Progenitor cell of endocrine pancreas (in vitro differentiated cells): ENCODE results near the gene CDC14A. TPM values are rescaled to one million over a fixed set of nuclear protein-coding genes. Genes with fewer than 3 reads are reported as not detected.
"Not testable (repeated sequence)": the region's sequence is repeated elsewhere in the genome, so short reads cannot be mapped to it uniquely, and the experiment has no call there.

ENCODE experiments used
- DNase-seq: peaks from one replicate; pipeline ENCODE4 v3.0.0; 2021; ENCODE audit warnings: low spot score; ENCODE audit not compliant: unreplicated experiment
- H3K27ac Mint-ChIP-seq: 2 replicates; pipeline ENCODE4 v1.8.0; 2021; ENCODE audit warnings: mild to moderate bottlenecking, moderate library complexity, mixed read lengths
- H3K27me3 Mint-ChIP-seq: 2 replicates; pipeline ENCODE4 v1.8.0; 2021; ENCODE audit warnings: mixed read lengths
- H3K36me3 Mint-ChIP-seq: 2 replicates; pipeline ENCODE4 v1.8.0; 2022; ENCODE audit warnings: mixed read lengths; ENCODE audit not compliant: insufficient read depth
- H3K4me1 Mint-ChIP-seq: 2 replicates; pipeline ENCODE4 v1.8.0; 2021; ENCODE audit warnings: low read depth, mixed read lengths
- H3K4me3 Mint-ChIP-seq: 2 replicates; pipeline ENCODE4 v1.8.0; 2021; ENCODE audit warnings: low read depth, mild to moderate bottlenecking, moderate library complexity, mixed read lengths
- H3K9me3 Mint-ChIP-seq: 2 replicates; pipeline ENCODE4 v1.8.0; 2021; ENCODE audit warnings: low read depth, mixed read lengths
- CTCF ChIP-seq: fragments of 200-600 bp; sonication (generic); IDR thresholded peaks from one replicate; pipeline ENCODE4 v1.5.0; 2021; ENCODE audit warnings: antibody characterized with exemption, mild to moderate bottlenecking; ENCODE audit not compliant: unreplicated experiment
- total RNA-seq: library from RNA; stranded (reverse); gene quantifications from 2 replicates; pipeline ENCODE4 v1.2.1, GENCODE V29; 2021

The CDC14A gene
- total RNA-seq, 1 donor from 2014 or later: 23.3 TPM

- no peak overlapping the region for H3K4me3 Mint-ChIP-seq
- TF ChIP-seq CTCF: no peak
- DNase-seq: no peak
- no peak overlapping the region for H3K27ac Mint-ChIP-seq
- peaks cover 17% of the 10 kb centered on the region for H3K4me1 Mint-ChIP-seq
- H3K27me3 Mint-ChIP-seq: no peaks in the 10 kb centered on the region
- peaks cover 9% of the 10 kb centered on the region for H3K9me3 Mint-ChIP-seq
- peaks cover 24% of the 10 kb centered on the region for H3K36me3 Mint-ChIP-seq
Observed at GRCh38 chr1:100404821-100405220, 52.5 kb downstream of the CDC14A start.

GRCh38 chr1:100405902-100406301 is 53.6 kb downstream of the CDC14A start:
- not testable (repeated sequence) for H3K27ac Mint-ChIP-seq, H3K9me3 Mint-ChIP-seq, H3K4me3 Mint-ChIP-seq, H3K27me3 Mint-ChIP-seq, DNase-seq
- H3K4me1 Mint-ChIP-seq: peaks cover 12% of the 10 kb centered on the region
- peaks cover 24% of the 10 kb centered on the region for H3K36me3 Mint-ChIP-seq

GRCh38 chr1:100407390-100407789 is 55.1 kb downstream of the CDC14A start:
- H3K27me3 Mint-ChIP-seq, H3K4me3 Mint-ChIP-seq, H3K27ac Mint-ChIP-seq, DNase-seq, H3K9me3 Mint-ChIP-seq: not testable (repeated sequence)
- Mint-ChIP-seq H3K36me3 (peaks cover 24% of the 10 kb centered on the region), H3K4me1 (peaks cover 19% of the 10 kb centered on the region)

GRCh38 chr1:100411019-100411418 is 58.7 kb downstream of the CDC14A start:
- H3K36me3 Mint-ChIP-seq: peaks cover 18% of the 10 kb centered on the region
- no peak for TF ChIP-seq CTCF
- DNase-seq: no peak
- H3K4me3 Mint-ChIP-seq: no peak overlapping the region
- H3K4me1 Mint-ChIP-seq: peaks cover 30% of the 10 kb centered on the region
- no peak overlapping the region for H3K27ac Mint-ChIP-seq
- no peaks in the 10 kb centered on the region for H3K27me3 Mint-ChIP-seq
- H3K9me3 Mint-ChIP-seq: peaks cover 9% of the 10 kb centered on the region

GRCh38 chr1:100411574-100411973 is 59.3 kb downstream of the CDC14A start:
- TF ChIP-seq CTCF: no peak
- no peak for DNase-seq
- Mint-ChIP-seq H3K9me3 (peaks cover 9% of the 10 kb centered on the region), H3K4me1 (peaks cover 30% of the 10 kb centered on the region), H3K27ac (no peak overlapping the region), H3K36me3 (peaks cover 16% of the 10 kb centered on the region), H3K4me3 (no peak overlapping the region), H3K27me3 (no peaks in the 10 kb centered on the region)

- no peak for TF ChIP-seq CTCF
- Mint-ChIP-seq H3K9me3 (peaks cover 9% of the 10 kb centered on the region), H3K36me3 (peaks cover 14% of the 10 kb centered on the region), H3K27me3 (no peaks in the 10 kb centered on the region), H3K4me3 (no peak overlapping the region), H3K27ac (no peak overlapping the region), H3K4me1 (peaks cover 30% of the 10 kb centered on the region)
- DNase-seq: no peak
Observed at GRCh38 chr1:100413035-100413434, 60.7 kb downstream of the CDC14A start.
